Psoas muscle (tissue), 8 donors: ENCODE measurements around the gene LGALS3. TPM values are rescaled to one million over a fixed set of nuclear protein-coding genes. Genes with fewer than 3 reads are reported as not detected.
A peak's percentile ranks its signal among the peaks of the same experiment; 100 is the strongest.

ENCODE experiments used
- ATAC-seq, 4 donors: fragments of 200-7000 bp; cut with Tn5 transposase; one replicate each; pipeline ENCODE4 v1.9.1; 2020; ENCODE audit warnings: moderate library complexity in 3 of 4, mild to moderate bottlenecking in 2 of 4
- DNase-seq, 2 donors: peaks; one replicate each; pipeline ENCODE4 v3.0.0-alpha.2; 2020
- H3K27ac ChIP-seq: fragments of 200-600 bp; one replicate; pipeline ENCODE4 v1.8.0; 2022
- H3K27me3 ChIP-seq, 3 donors: fragments of 200-600 bp in 1 of 3; one replicate each; pipeline versions ENCODE4 v1.6.1 to v1.8.0; 2013 to 2022; ENCODE audit warnings: low read length in 2 of 3, mild to moderate bottlenecking in 2 of 3, moderate library complexity in 1 of 3; ENCODE audit not compliant: insufficient read depth in 3 of 3
- H3K36me3 ChIP-seq, 2 donors: fragments of 200-600 bp in 1 of 2; one replicate each; pipeline versions ENCODE4 v1.6.1 to v1.8.0; 2013 to 2022; ENCODE audit warnings: low read depth in 1 of 2, mild to moderate bottlenecking in 1 of 2, moderate library complexity in 1 of 2; ENCODE audit not compliant: insufficient read depth in 1 of 2
- H3K4me1 ChIP-seq: fragments of 200-600 bp; one replicate; pipeline ENCODE4 v1.8.0; 2022
- H3K4me3 ChIP-seq: fragments of 200-600 bp; one replicate; pipeline ENCODE4 v1.8.0; 2022; ENCODE audit warnings: mild to moderate bottlenecking
- H3K9me3 ChIP-seq: fragments of 200-600 bp; one replicate; pipeline ENCODE4 v1.8.0; 2022
- WGBS, 3 donors: extraction: QIAGEN DNeasy Blood & Tissue Kit; methylation state at CpG; one replicate each; pipeline versions ENCODE4 v1.1.6 to v1.1.7; 2013; 5-methylcytosine and 5-hydroxymethylcytosine counted together
- intact Hi-C, 2 donors: fragments of 100-400 bp; cut with DNase I; formaldehyde crosslinking; loops; one replicate each; pipeline versions ENCODE4 v1.11.0 to v1.14.2; 2022
- polyA plus RNA-seq, 3 donors: library from polyadenylated mRNA; stranded (reverse); fragments of 200-250 nt; gene quantifications; one replicate each; pipeline ENCODE4 v1.2.3, GENCODE V29; 2013
- total RNA-seq, 4 donors: library from RNA; stranded (reverse); fragmentation: NEBNext Ultra II Directional in 2 of 4; extraction: Animal tissue kit (Norgen Biotek cat#: 25700) in 2 of 4; gene quantifications; one replicate each; pipeline versions ENCODE4 v1.2.1 to v1.2.4, GENCODE V29; 2021 to 2023
- TF ChIP-seq, protein P1 (sequence below): fragments of 200-600 bp; IDR thresholded peaks from one replicate; pipeline ENCODE4 v1.8.0; 2022; ENCODE audit warnings: antibody characterized with exemption
- donor health status: healthy with polysubstance abuse.
- donor health status: DM: no; HTN: no; CAD: no; lungs with moderate emphysema.
- donor health status: Bipolar disorder and iron deficiency.
- donor health status: healthy.
- donor health status: DM: yes; HTN: yes; CAD: no.
- donor health status: DM: no; HTN: no; CAD: no.
- donor health status: DM: no; HTN: no; CAD: no.
- donor health status: DM: yes; HTN: yes; CAD: no.

Gene LGALS3
- total and polyA plus RNA-seq, 7 donors: 27.7 to 71.4 (median 44.7) TPM

DNA sequence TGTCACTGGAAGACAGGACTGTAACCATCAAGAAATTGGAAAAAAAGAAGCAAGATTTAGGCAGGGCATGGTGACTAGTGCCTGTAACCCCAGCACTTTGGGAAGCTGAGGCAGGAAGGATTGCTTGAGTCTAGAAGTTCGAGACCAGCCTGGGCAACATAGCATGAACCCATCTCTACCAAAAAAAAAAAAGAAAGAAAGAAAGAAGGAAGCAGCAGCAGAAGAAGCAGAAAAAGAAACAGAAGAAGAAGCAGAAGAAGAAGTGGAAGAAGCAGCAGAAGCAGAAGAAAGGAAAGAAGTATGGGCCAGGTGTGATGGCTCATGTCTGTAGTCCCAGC lies 30.5 kb upstream of the LGALS3 start:
- H3K27ac ChIP-seq: no peak overlapping the region
- DNase-seq (no peak), ATAC-seq (no peak)
- no peaks in the 10 kb centered on the region for H3K36me3 ChIP-seq
- WGBS, 3 donors: 100% methylated on average over 1 of the region's 1 CpG
- H3K4me1 ChIP-seq: peaks cover 14% of the 10 kb centered on the region
- no peaks in the 10 kb centered on the region for H3K27me3 ChIP-seq
- intact Hi-C loops: loop anchor here (5.0 to 10.0 kb wide), 2 partner anchors 59 to 326 kb away; no protein-coding TSS in a partner anchor
- TF ChIP-seq, protein P1, sequence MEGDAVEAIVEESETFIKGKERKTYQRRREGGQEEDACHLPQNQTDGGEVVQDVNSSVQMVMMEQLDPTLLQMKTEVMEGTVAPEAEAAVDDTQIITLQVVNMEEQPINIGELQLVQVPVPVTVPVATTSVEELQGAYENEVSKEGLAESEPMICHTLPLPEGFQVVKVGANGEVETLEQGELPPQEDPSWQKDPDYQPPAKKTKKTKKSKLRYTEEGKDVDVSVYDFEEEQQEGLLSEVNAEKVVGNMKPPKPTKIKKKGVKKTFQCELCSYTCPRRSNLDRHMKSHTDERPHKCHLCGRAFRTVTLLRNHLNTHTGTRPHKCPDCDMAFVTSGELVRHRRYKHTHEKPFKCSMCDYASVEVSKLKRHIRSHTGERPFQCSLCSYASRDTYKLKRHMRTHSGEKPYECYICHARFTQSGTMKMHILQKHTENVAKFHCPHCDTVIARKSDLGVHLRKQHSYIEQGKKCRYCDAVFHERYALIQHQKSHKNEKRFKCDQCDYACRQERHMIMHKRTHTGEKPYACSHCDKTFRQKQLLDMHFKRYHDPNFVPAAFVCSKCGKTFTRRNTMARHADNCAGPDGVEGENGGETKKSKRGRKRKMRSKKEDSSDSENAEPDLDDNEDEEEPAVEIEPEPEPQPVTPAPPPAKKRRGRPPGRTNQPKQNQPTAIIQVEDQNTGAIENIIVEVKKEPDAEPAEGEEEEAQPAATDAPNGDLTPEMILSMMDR: no peak
- no peak overlapping the region for H3K4me3 ChIP-seq
- no peaks in the 10 kb centered on the region for H3K9me3 ChIP-seq

DNA sequence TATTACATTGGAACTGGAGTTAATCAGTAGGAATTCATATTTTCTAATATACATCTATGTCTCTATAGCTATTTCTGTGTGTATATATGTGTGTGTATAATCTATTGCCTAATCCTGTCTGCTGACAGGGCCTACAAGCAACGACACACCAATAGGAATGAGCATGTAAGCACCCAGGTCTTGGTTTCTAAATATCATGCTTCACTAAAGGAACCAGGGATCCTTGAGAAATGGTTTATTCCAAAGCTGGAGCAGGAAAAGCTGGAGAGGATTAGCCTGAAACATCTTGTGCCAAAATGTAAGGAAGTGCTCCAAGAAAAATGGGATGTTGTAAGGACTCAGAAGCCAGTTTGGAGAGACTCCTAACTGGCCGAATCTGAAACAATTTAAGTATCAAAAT lies 29.3 kb upstream of the LGALS3 start:
- WGBS, 3 donors: 40 to 61% (median 41%) methylated on average over 2 of the region's 2 CpGs
- intact Hi-C loops: loop anchor here (5.0 to 10.0 kb wide), 2 partner anchors 58 to 325 kb away; no protein-coding TSS in a partner anchor

DNA sequence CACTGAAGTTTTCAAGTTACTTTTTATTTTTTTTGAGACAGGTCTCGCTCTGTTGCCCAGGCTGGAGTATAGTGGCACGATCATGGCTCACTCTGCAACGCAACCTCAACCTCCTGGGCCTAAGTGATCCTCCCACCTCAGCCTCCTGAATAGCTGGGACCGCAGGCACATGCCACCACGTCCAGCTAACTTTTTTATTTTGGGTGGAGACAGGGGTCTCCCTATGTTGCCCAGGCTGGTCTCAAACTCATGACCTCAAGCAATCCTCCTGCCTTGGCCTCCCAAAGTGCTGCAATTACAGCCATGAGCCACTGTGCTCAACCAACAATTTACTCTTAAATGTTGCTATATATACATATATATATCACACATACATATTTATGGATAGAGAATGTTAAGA lies 27.4 kb upstream of the LGALS3 start:
- H3K4me1 ChIP-seq: peaks cover 21% of the 10 kb centered on the region
- intact Hi-C loops: no loop called here

More for the DNA sequence above, 29.3 kb upstream of the LGALS3 start:
- DNase-seq: no peak
- peak in 1 of 4 donors; percentile 13 for ATAC-seq
- no peaks in the 10 kb centered on the region for H3K27me3 ChIP-seq
- no peaks in the 10 kb centered on the region for H3K9me3 ChIP-seq
- H3K4me1 ChIP-seq: peaks cover 21% of the 10 kb centered on the region
- H3K4me3 ChIP-seq: no peak overlapping the region
- TF ChIP-seq, protein P1: no peak
- H3K27ac ChIP-seq: no peak overlapping the region
- H3K36me3 ChIP-seq: no peaks in the 10 kb centered on the region

DNA sequence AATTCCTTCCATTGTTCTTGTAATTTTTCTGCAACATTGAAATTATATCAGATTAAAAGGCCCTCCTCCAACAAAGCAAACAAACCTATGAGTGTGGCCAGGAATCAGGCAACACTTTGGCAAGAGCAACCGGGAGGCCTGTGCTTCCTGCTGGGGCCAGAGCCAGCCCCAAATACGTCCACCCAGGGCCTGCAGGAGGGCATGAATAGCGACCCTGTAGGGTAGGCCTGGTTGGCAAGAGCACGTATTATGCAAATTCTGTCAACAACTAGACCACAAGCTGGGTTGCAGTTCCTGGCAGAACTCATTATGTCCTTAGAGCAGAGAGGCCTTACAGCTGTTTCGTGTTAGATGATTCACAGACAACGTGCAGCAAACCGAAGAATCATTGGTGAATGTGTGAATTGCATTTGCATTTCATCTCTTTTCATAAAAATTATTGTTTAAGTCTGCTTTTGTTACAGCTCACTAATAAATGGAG lies 26.9 kb upstream of the LGALS3 start:
- H3K4me3 ChIP-seq: no peak overlapping the region
- no peaks in the 10 kb centered on the region for H3K36me3 ChIP-seq
- TF ChIP-seq, protein P1: no peak
- WGBS, 3 donors: 13 to 22% (median 15%) methylated on average over 7 of the region's 7 CpGs
- DNase-seq (peak; percentile 78 to 87), ATAC-seq (peak; percentile 60 to 88 (median 84))
- H3K9me3 ChIP-seq: no peaks in the 10 kb centered on the region
- H3K27ac ChIP-seq: peak overlapping the region; percentile 81
- H3K27me3 ChIP-seq: no peaks in the 10 kb centered on the region
- peaks cover 23% of the 10 kb centered on the region for H3K4me1 ChIP-seq
- intact Hi-C loops: no loop called here

More for the DNA sequence above, 27.4 kb upstream of the LGALS3 start:
- 87 to 96% (median 89%) methylated on average over 5 of the region's 5 CpGs for WGBS, 3 donors
- H3K36me3 ChIP-seq: no peaks in the 10 kb centered on the region
- TF ChIP-seq, protein P1: no peak
- H3K27ac ChIP-seq: peak overlapping the region; percentile 81
- ATAC-seq (no peak), DNase-seq (no peak)
- no peaks in the 10 kb centered on the region for H3K9me3 ChIP-seq
- no peaks in the 10 kb centered on the region for H3K27me3 ChIP-seq
- H3K4me3 ChIP-seq: no peak overlapping the region
